ENCODE measurements around the gene INPPL1.

INPPL1 gene

DNA sequence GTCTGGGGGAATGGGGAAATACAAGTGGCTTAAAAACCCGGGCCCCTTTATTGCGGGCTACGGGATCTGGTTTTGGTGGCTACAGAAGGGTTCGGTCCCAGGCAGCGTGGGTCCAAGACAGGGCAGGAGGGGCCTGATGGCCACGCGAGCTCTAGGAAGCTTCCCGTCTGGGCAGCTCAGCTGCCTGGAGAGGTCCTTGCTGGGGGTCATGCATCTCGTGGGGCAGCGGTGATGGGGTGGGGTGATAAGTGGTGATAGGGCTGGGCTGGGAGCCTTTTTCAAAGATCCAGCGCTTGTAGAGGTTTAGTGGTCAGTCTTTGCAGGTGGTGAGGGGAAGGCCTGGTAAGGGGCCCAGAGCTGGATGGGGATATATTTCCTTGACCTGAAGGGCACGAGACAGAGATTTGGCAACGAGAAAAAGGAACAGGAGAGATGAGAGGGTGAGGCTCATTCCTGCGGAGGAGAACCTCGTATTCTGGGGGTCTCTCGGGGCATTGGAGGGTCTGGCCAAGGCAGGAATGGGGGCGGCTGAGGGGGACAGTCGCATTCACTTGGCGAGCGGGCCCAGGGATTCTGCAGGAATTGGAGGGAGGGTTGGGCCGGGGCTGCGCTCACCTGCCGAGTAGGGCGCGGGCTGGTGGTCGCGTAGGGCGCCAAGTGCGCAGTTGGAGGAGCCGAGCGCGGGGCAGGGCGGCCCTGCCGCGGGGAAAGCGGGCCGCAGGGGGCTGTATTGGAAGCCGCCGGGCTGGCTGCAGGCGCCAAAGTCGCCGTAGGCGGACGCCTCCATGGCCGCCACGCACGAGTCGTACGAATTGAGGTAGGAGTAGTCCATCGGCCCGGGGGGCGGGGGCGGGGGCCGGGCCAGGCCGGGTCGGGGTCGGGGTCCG is 18.8 kb downstream of the INPPL1 start:
- peak overlapping the region; percentile 91 for H2AFZ ChIP-seq (ENCODE audit: low read length)
- H4K91ac ChIP-seq (ENCODE audit: low read depth, low read length, poor library complexity): no peak overlapping the region
- no peak overlapping the region for H3K4ac ChIP-seq (ENCODE audit: low read length)
- no peak overlapping the region for H2BK5ac ChIP-seq (ENCODE audit: low read length)
- no peak overlapping the region for H2AK5ac ChIP-seq (ENCODE audit: low read depth, low read length)
- peaks cover 0 to 5% of the 10 kb centered on the region in 2 donors for H3K36me3 ChIP-seq (replicated peaks in 1 of 2; ENCODE audit: control insufficient read depth in 2 of 2, insufficient read depth in 2 of 2, low read length in 2 of 2)
- H3K4me2 ChIP-seq (ENCODE audit: insufficient read depth, low read length, poor library complexity, severe bottlenecking): peak overlapping the region; percentile 78
- no CpG with 5 or more reads among the region's 58 CpGs for WGBS, 2 donors (ENCODE audit: extremely low coverage in 2 of 2, insufficient read length in 2 of 2, insufficient replicate concordance in 1 of 2)
- H3K23ac ChIP-seq (ENCODE audit: low read depth, low read length, poor library complexity): no peak overlapping the region
- peak overlapping the region; percentile 14 for H3K9ac ChIP-seq (ENCODE audit: low read depth, low read length, poor library complexity)
- H3K18ac ChIP-seq (ENCODE audit: low read length): no peak overlapping the region
- no peak overlapping the region for H4K8ac ChIP-seq (ENCODE audit: low read depth, low read length)
- H2BK12ac ChIP-seq (ENCODE audit: low read length): no peak overlapping the region
- peaks cover 2% of the 10 kb centered on the region for H3K79me1 ChIP-seq (ENCODE audit: low read depth, low read length)
- H3K4me3 ChIP-seq (ENCODE audit: low read length in 2 of 2): peak overlapping the region in 1 of 2 donors; percentile 19
- no peak overlapping the region for H3K14ac ChIP-seq (ENCODE audit: low read length)
- H2BK120ac ChIP-seq (ENCODE audit: low read depth, low read length): no peak overlapping the region
- peaks cover 57 to 91% (median 90%) of the 10 kb centered on the region in 3 experiments for H3K27me3 ChIP-seq (ENCODE audit: control insufficient read depth in 3 of 3, insufficient read depth in 3 of 3, low read depth in 1 of 3, low read length in 3 of 3)
- peaks cover 17 to 28% of the 10 kb centered on the region in 2 donors for H3K9me3 ChIP-seq (replicated peaks in 1 of 2; ENCODE audit: control insufficient read depth in 2 of 2, insufficient read depth in 1 of 2, low read depth in 1 of 2, low read length in 2 of 2)
- H2BK15ac ChIP-seq (ENCODE audit: low read length): no peak overlapping the region
- no peak overlapping the region for H3K27ac ChIP-seq (replicated peaks; ENCODE audit: low read length)
- peaks cover 9 to 25% of the 10 kb centered on the region in 2 donors for H3K4me1 ChIP-seq (ENCODE audit: control insufficient read depth in 2 of 2, insufficient read depth in 1 of 2, low read depth in 1 of 2, low read length in 2 of 2)
- no peak for DNase-seq (ENCODE audit: low spot score)

DNA sequence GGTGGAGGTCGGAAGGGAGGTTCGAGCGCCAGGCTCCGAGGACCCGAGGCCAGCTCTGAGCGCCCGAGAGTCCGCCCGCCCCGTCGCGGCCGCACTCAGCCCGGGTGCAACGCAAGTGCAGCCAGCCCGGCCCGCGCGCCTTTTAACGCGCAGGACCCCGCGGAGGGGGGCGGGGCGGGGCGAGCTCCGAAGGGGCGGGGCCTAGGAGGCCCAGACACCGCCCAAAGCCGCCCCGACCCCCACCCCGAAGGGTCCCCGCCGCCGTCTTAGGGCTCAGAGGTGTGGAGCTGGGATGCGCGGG is 19.4 kb downstream of the INPPL1 start, which contains the start of gene PHOX2A:
TSS of gene PHOX2A (minus strand) at position 117 of the 301 bp plus-strand sequence. CDS start 172 bp downstream, outside the sequence.
- H3K14ac ChIP-seq (ENCODE audit: low read length): peak within 1 kb of the TSS; percentile 25
- H3K79me1 ChIP-seq (ENCODE audit: low read depth, low read length): peaks cover 2% of the 10 kb centered on the region
- peak within 1 kb of the TSS; percentile 37 to 73 for H3K4me3 ChIP-seq (ENCODE audit: low read length in 2 of 2)
- H3K27me3 ChIP-seq (ENCODE audit: control insufficient read depth in 3 of 3, insufficient read depth in 3 of 3, low read depth in 1 of 3, low read length in 3 of 3): peaks cover 57 to 93% (median 86%) of the 10 kb centered on the region in 3 experiments
- no peak within 1 kb of the TSS for H4K91ac ChIP-seq (ENCODE audit: low read depth, low read length, poor library complexity)
- no peaks in the 10 kb centered on the region for H3K36me3 ChIP-seq (replicated peaks in 1 of 2; ENCODE audit: control insufficient read depth in 2 of 2, insufficient read depth in 2 of 2, low read length in 2 of 2)
- H2AK5ac ChIP-seq (ENCODE audit: low read depth, low read length): peak within 1 kb of the TSS; percentile 40
- H2BK15ac ChIP-seq (ENCODE audit: low read length): no peak within 1 kb of the TSS
- H3K9me3 ChIP-seq (replicated peaks in 1 of 2; ENCODE audit: control insufficient read depth in 2 of 2, insufficient read depth in 1 of 2, low read depth in 1 of 2, low read length in 2 of 2): peaks cover 17 to 28% of the 10 kb centered on the region in 2 donors
- H3K4me2 ChIP-seq (ENCODE audit: insufficient read depth, low read length, poor library complexity, severe bottlenecking): peak within 1 kb of the TSS; percentile 78
- H4K8ac ChIP-seq (ENCODE audit: low read depth, low read length): no peak within 1 kb of the TSS
- no peak within 1 kb of the TSS for H2BK12ac ChIP-seq (ENCODE audit: low read length)
- H3K4me1 ChIP-seq (ENCODE audit: control insufficient read depth in 2 of 2, insufficient read depth in 1 of 2, low read depth in 1 of 2, low read length in 2 of 2): peaks cover 9 to 20% of the 10 kb centered on the region in 2 donors
- H2AFZ ChIP-seq (ENCODE audit: low read length): peak within 1 kb of the TSS; percentile 91
- peak within 1 kb of the TSS; percentile 89 for H3K23ac ChIP-seq (ENCODE audit: low read depth, low read length, poor library complexity)
- H2BK5ac ChIP-seq (ENCODE audit: low read length): peak within 1 kb of the TSS; percentile 56
- H3K9ac ChIP-seq (ENCODE audit: low read depth, low read length, poor library complexity): peak within 1 kb of the TSS; percentile 65
- DNase-seq (ENCODE audit: low spot score): no peak
- no peak within 1 kb of the TSS for H2BK120ac ChIP-seq (ENCODE audit: low read depth, low read length)
- no CpG with 5 or more reads among the region's 37 CpGs for WGBS, 2 donors (ENCODE audit: extremely low coverage in 2 of 2, insufficient read length in 2 of 2, insufficient replicate concordance in 1 of 2)
- H3K18ac ChIP-seq (ENCODE audit: low read length): peak within 1 kb of the TSS; percentile 90
- H3K4ac ChIP-seq (ENCODE audit: low read length): no peak within 1 kb of the TSS
- no peak within 1 kb of the TSS for H3K27ac ChIP-seq (replicated peaks; ENCODE audit: low read length)

DNA sequence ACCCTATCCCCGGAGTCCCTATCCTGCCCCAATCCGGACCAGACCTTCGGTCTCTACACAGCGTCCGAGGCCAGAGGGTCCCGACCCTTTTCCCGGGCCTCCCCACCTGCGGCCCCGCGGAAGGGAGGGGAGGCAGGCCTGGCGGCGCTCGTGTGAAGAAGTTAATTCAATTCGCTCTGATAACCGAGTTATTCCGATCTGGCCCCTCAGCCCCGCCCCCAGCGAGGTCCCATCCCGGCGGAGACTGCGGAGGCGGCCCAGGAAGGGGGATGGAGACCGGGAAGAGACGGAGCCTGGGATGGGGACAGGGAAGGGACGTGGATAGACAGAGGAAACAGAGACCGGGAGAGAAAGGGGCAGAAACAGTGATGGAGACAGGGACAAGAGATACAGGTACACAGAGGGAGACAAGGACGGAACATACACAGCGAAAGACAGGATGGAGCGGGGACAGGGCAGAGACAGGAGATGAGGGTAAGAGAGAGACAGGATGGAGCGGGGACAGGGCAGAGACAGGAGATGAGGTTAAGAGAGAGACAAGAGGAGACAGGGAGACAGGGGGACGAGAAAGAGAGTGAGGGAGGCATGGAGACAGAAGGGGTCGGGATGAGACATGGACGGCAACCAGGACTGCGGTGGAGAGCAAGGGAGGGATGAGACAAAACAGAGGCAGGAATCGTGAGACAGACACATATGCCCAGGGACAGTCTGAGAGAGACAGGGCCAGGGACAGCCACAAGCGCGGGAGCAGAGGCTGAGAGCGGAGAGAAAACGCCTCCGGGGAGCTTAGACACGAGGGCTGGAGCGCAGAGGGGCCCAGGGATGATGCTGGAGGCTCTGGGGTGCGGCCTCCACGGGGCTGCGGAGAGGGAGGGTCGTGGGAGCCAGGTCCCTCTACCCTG is 20.0 kb downstream of the INPPL1 start:
- peaks cover 2% of the 10 kb centered on the region for H3K79me1 ChIP-seq (ENCODE audit: low read depth, low read length)
- H2BK15ac ChIP-seq (ENCODE audit: low read length): no peak overlapping the region
- H2AFZ ChIP-seq (ENCODE audit: low read length): peak overlapping the region; percentile 91
- H3K23ac ChIP-seq (ENCODE audit: low read depth, low read length, poor library complexity): peak overlapping the region; percentile 89
- H3K4me3 ChIP-seq (ENCODE audit: low read length in 2 of 2): peak overlapping the region; percentile 37 to 73
- peak overlapping the region; percentile 56 for H2BK5ac ChIP-seq (ENCODE audit: low read length)
- peak overlapping the region; percentile 65 for H3K9ac ChIP-seq (ENCODE audit: low read depth, low read length, poor library complexity)
- WGBS, 2 donors (ENCODE audit: extremely low coverage in 2 of 2, insufficient read length in 2 of 2, insufficient replicate concordance in 1 of 2): no CpG with 5 or more reads among the region's 46 CpGs
- no peak overlapping the region for H2BK12ac ChIP-seq (ENCODE audit: low read length)
- peak overlapping the region; percentile 25 for H3K14ac ChIP-seq (ENCODE audit: low read length)
- H3K36me3 ChIP-seq (replicated peaks in 1 of 2; ENCODE audit: control insufficient read depth in 2 of 2, insufficient read depth in 2 of 2, low read length in 2 of 2): no peaks in the 10 kb centered on the region
- no peak overlapping the region for H2BK120ac ChIP-seq (ENCODE audit: low read depth, low read length)
- no peak overlapping the region for H4K91ac ChIP-seq (ENCODE audit: low read depth, low read length, poor library complexity)
- H3K4ac ChIP-seq (ENCODE audit: low read length): no peak overlapping the region
- no peak overlapping the region for H3K27ac ChIP-seq (replicated peaks; ENCODE audit: low read length)
- H4K8ac ChIP-seq (ENCODE audit: low read depth, low read length): no peak overlapping the region
- H3K18ac ChIP-seq (ENCODE audit: low read length): peak overlapping the region; percentile 90
- H3K9me3 ChIP-seq (replicated peaks in 1 of 2; ENCODE audit: control insufficient read depth in 2 of 2, insufficient read depth in 1 of 2, low read depth in 1 of 2, low read length in 2 of 2): peaks cover 17 to 28% of the 10 kb centered on the region in 2 donors
- peak overlapping the region; percentile 40 for H2AK5ac ChIP-seq (ENCODE audit: low read depth, low read length)
- H3K4me2 ChIP-seq (ENCODE audit: insufficient read depth, low read length, poor library complexity, severe bottlenecking): peak overlapping the region; percentile 78
- H3K4me1 ChIP-seq (ENCODE audit: control insufficient read depth in 2 of 2, insufficient read depth in 1 of 2, low read depth in 1 of 2, low read length in 2 of 2): peaks cover 9 to 15% of the 10 kb centered on the region in 2 donors
- no peak for DNase-seq (ENCODE audit: low spot score)
- H3K27me3 ChIP-seq (ENCODE audit: control insufficient read depth in 3 of 3, insufficient read depth in 3 of 3, low read depth in 1 of 3, low read length in 3 of 3): peaks cover 53 to 92% (median 80%) of the 10 kb centered on the region in 3 experiments

Data from neuronal stem cell (in vitro differentiated cells).